ENCODE data around the gene PCDHA5. TPM values are rescaled to one million over a fixed set of nuclear protein-coding genes. Genes with fewer than 3 reads are reported as not detected.
"Not testable (repeated sequence)": the region's sequence is repeated elsewhere in the genome, so short reads cannot be mapped to it uniquely, and the experiment has no call there.

Gene PCDHA5
- total RNA-seq: 3.6 to 3.7 TPM (median 3.6 TPM) in 3 replicates

DNA sequence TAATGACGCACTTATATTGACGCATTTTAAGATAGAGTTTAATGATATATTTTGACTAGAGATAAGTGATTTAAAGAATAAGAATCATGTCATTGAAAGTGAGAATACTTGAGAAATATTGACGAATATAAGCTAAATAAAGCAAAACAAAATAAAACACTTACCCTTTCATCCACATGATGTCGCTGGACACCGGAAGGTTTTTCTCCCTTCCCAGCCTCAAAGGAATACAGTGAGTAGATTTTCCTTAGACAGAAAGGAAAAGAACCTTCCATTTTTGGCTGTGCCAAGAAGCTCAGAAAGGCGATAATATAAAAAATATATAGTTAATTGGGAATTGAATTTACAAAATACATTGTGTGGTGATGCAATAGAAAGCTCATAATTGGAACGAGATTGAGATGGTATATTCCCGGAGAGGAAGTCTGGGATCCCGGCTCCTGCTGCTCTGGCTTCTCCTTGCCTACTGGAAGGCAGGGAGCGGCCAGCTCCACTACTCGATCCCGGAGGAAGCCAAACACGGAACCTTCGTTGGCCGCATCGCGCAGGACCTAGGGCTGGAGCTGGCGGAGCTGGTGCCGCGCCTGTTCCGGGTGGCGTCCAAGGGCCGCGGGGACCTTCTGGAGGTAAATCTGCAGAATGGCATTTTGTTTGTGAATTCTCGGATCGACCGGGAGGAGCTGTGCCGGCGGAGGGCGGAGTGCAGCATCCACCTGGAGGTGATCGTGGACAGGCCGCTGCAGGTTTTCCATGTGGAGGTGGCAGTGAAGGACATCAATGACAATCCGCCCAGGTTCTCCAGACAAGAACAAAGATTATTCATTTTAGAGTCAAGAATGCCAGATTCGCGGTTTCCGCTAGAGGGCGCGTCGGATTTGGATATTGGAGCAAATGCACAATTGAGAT lies at the start of gene PCDHA5:
Gene PCDHA5 (plus strand): TSS at position 239 of the 906 bp plus-strand sequence.
- Mint-ChIP-seq H3K4me3 (no peak within 1 kb of the TSS), H3K27ac (no peak within 1 kb of the TSS), H3K27me3 (ENCODE audit: low read depth) (no peaks in the 10 kb centered on the region), H3K4me1 (no peaks in the 10 kb centered on the region), H3K9me3 (peaks cover 22% of the 10 kb centered on the region), H3K36me3 (peaks cover 32% of the 10 kb centered on the region)
- DNase-seq (ENCODE audit: low spot score in 2 of 2, unreplicated experiment in 2 of 2): no peak
- TF ChIP-seq, protein P1, sequence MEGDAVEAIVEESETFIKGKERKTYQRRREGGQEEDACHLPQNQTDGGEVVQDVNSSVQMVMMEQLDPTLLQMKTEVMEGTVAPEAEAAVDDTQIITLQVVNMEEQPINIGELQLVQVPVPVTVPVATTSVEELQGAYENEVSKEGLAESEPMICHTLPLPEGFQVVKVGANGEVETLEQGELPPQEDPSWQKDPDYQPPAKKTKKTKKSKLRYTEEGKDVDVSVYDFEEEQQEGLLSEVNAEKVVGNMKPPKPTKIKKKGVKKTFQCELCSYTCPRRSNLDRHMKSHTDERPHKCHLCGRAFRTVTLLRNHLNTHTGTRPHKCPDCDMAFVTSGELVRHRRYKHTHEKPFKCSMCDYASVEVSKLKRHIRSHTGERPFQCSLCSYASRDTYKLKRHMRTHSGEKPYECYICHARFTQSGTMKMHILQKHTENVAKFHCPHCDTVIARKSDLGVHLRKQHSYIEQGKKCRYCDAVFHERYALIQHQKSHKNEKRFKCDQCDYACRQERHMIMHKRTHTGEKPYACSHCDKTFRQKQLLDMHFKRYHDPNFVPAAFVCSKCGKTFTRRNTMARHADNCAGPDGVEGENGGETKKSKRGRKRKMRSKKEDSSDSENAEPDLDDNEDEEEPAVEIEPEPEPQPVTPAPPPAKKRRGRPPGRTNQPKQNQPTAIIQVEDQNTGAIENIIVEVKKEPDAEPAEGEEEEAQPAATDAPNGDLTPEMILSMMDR (IDR thresholded peaks at IDR 0.05; ENCODE audit: unreplicated experiment): no peak

DNA sequence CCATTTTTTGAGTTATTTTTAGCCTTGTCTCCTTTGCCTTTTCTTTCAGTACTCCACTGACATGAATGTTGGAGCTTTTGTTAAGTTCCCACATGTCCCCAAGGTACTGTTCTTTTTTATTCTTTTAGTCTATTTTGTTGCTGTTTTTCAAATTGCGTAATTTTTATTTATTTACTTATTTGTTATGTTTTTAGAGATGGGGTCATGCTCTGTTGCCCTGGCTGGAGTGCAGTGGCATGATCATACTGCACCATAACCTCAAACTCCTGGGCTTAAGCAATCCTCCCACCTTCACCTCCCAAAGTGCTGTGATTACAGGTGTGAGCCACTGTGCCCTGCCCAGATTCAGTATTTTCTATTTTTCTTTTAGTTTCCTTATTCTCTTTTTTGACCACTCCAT lies 40.9 kb upstream of the PCDHA5 start:
- H3K27me3 Mint-ChIP-seq (ENCODE audit: low read depth): no peaks in the 10 kb centered on the region
- H3K27ac Mint-ChIP-seq: no peak overlapping the region
- peaks cover 9% of the 10 kb centered on the region for H3K36me3 Mint-ChIP-seq
- DNase-seq (ENCODE audit: low spot score in 2 of 2, unreplicated experiment in 2 of 2): no peak
- H3K4me3 Mint-ChIP-seq: no peak overlapping the region
- no peaks in the 10 kb centered on the region for H3K4me1 Mint-ChIP-seq
- TF ChIP-seq, protein P1 (IDR thresholded peaks at IDR 0.05; ENCODE audit: unreplicated experiment): no peak
- peaks cover 80% of the 10 kb centered on the region for H3K9me3 Mint-ChIP-seq

DNA sequence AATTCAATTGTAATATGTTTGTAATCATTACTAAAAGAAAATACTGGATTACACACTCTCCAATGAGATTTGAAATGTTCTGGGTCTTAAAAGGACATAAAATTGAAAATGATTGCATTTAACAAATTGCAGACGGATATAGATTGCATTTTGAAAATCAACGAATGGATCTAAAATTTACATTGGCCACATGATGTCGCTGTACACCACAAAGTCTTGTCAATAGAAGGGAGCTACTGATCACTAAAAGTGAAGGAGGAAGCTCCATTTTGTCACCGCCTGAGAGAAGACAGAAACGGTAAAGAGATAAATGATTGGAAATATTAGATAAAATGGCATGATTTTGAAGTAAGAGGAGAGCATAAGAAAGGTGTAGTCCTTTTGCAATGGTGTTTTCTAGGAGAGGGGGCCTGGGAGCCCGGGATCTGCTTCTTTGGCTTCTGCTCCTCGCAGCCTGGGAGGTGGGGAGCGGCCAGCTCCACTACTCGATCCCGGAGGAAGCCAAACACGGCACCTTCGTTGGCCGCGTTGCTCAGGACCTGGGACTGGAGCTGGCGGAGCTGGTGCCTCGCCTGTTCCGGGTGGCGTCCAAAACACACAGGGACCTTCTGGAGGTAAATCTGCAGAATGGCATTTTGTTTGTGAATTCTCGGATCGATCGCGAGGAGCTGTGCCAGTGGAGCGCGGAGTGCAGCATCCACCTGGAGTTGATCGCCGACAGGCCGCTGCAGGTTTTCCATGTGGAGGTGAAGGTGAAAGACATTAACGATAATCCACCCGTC lies 35.3 kb upstream of the PCDHA5 start, which contains the start of gene PCDHA1:
Gene PCDHA1 (plus strand): TSS at position 236 of the 782 bp plus-strand sequence.
- H3K36me3 Mint-ChIP-seq: peaks cover 14% of the 10 kb centered on the region
- no peak within 1 kb of the TSS for H3K27ac Mint-ChIP-seq
- no peaks in the 10 kb centered on the region for H3K27me3 Mint-ChIP-seq (ENCODE audit: low read depth)
- peaks cover 51% of the 10 kb centered on the region for H3K9me3 Mint-ChIP-seq
- no peaks in the 10 kb centered on the region for H3K4me1 Mint-ChIP-seq
- TF ChIP-seq, protein P1 (IDR thresholded peaks at IDR 0.05; ENCODE audit: unreplicated experiment): no peak
- H3K4me3 Mint-ChIP-seq: no peak within 1 kb of the TSS
- DNase-seq (ENCODE audit: low spot score in 2 of 2, unreplicated experiment in 2 of 2): no peak

DNA sequence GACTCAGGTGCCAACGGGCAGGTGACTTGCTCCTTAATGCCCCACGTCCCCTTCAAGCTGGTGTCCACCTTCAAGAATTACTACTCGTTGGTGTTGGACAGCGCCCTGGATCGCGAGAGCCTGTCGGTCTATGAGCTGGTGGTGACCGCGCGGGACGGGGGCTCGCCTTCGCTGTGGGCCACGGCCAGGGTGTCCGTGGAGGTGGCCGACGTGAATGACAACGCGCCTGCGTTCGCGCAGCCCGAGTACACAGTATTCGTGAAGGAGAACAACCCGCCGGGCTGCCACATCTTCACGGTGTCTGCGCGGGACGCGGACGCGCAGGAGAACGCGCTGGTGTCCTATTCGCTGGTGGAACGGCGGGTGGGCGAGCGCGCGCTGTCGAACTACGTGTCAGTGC lies 34.0 kb upstream of the PCDHA5 start:
- not testable (repeated sequence) for H3K36me3 Mint-ChIP-seq; H3K27me3 Mint-ChIP-seq (ENCODE audit: low read depth); DNase-seq (ENCODE audit: low spot score in 2 of 2, unreplicated experiment in 2 of 2); H3K4me1 Mint-ChIP-seq; H3K4me3 Mint-ChIP-seq; H3K27ac Mint-ChIP-seq
- peaks cover 53% of the 10 kb centered on the region for H3K9me3 Mint-ChIP-seq

DNA sequence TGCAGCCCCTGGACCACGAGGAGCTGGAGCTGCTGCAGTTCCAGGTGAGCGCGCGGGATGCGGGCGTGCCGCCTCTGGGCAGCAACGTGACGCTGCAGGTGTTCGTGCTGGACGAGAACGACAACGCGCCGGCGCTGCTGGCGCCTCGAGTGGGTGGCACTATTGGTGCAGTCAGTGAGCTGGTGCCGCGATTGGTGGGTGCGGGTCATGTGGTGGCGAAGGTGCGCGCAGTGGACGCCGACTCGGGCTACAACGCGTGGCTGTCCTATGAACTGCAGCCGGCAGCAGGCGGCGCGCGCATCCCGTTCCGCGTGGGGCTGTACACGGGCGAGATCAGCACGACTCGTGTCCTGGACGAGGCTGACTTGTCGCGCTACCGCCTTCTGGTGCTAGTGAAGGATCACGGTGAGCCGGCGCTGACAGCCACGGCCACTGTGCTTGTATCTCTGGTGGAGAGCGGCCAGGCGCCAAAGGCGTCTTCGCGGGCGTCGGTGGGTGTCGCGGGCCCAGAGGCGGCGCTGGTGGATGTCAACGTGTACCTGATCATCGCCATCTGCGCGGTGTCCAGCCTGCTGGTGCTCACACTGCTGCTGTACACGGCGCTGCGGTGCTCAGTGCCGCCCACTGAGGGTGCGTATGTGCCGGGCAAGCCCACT lies 33.4 kb upstream of the PCDHA5 start:
- peaks cover 53% of the 10 kb centered on the region for H3K9me3 Mint-ChIP-seq
- H3K4me3 Mint-ChIP-seq; H3K27ac Mint-ChIP-seq; DNase-seq (ENCODE audit: low spot score in 2 of 2, unreplicated experiment in 2 of 2); H3K4me1 Mint-ChIP-seq; H3K27me3 Mint-ChIP-seq (ENCODE audit: low read depth): not testable (repeated sequence)
- peaks cover 13% of the 10 kb centered on the region for H3K36me3 Mint-ChIP-seq

DNA sequence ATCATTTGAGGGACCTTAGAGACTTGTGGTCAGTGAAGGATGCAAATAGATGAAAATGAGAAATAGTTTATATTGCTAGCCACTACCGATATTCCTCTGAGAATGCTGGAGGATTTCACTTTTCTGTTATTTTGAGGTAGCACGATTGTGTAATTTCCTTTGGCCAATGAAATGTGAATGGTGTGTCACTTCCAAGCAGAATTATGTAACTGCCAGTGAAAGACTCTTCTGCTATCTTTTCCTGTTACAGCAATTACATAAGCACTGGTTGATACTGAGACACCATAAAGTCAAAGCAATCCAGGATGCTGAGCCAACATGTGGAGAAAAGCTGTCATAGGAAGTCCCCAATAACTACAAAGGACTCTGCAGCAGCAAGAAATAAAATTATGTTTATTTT lies 30.3 kb upstream of the PCDHA5 start:
- peaks cover 49% of the 10 kb centered on the region for H3K9me3 Mint-ChIP-seq
- TF ChIP-seq, protein P1 (IDR thresholded peaks at IDR 0.05; ENCODE audit: unreplicated experiment): no peak
- H3K4me3 Mint-ChIP-seq: no peak overlapping the region
- no peak overlapping the region for H3K27ac Mint-ChIP-seq
- H3K27me3 Mint-ChIP-seq (ENCODE audit: low read depth): no peaks in the 10 kb centered on the region
- H3K4me1 Mint-ChIP-seq: no peaks in the 10 kb centered on the region
- DNase-seq (ENCODE audit: low spot score in 2 of 2, unreplicated experiment in 2 of 2): no peak
- peaks cover 21% of the 10 kb centered on the region for H3K36me3 Mint-ChIP-seq

Measured in mesothelial cell of epicardium (in vitro differentiated cells).